HG02610 (cell line): Measurements from ENCODE around the gene PRKAB1.

Experiments used
- ATAC-seq: cut with Tn5 transposase; IDR thresholded peaks from one replicate; pipeline ENCODE4 v1.9.1; 2021; ENCODE audit warnings: mild to moderate bottlenecking, moderate library complexity; ENCODE audit not compliant: unreplicated experiment

The PRKAB1 gene

GRCh38 chr12:119710374-119710964, 42.5 kb downstream of the PRKAB1 start:
- ATAC-seq = no peak

GRCh38 chr12:119710965-119711551, 43.1 kb downstream of the PRKAB1 start:
- no peak for ATAC-seq

GRCh38 chr12:119711693-119712092, 43.8 kb downstream of the PRKAB1 start:
- no peak for ATAC-seq

GRCh38 chr12:119712721-119713120, 44.8 kb downstream of the PRKAB1 start:
- no peak for ATAC-seq

GRCh38 chr12:119713551-119714031, 45.7 kb downstream of the PRKAB1 start:
- no peak for ATAC-seq

- no peak for ATAC-seq
Observed at GRCh38 chr12:119714614-119715267, 46.8 kb downstream of the PRKAB1 start.

- no peak for ATAC-seq
Observed at GRCh38 chr12:119715268-119715620, 47.3 kb downstream of the PRKAB1 start.

GRCh38 chr12:119718141-119718540, 50.2 kb downstream of the PRKAB1 start:
- ATAC-seq = no peak

GRCh38 chr12:119720349-119720748, 52.4 kb downstream of the PRKAB1 start:
- ATAC-seq = no peak

GRCh38 chr12:119721306-119721705, 53.4 kb downstream of the PRKAB1 start:
- ATAC-seq = no peak

- ATAC-seq = no peak
Observed at GRCh38 chr12:119725523-119725922, 57.6 kb downstream of the PRKAB1 start.

- no peak for ATAC-seq
Observed at GRCh38 chr12:119727600-119728443, 59.9 kb downstream of the PRKAB1 start.

- no peak for ATAC-seq
Observed at GRCh38 chr12:119728444-119728745, 60.5 kb downstream of the PRKAB1 start.

- ATAC-seq = no peak
Observed at GRCh38 chr12:119729871-119730270, 61.9 kb downstream of the PRKAB1 start.

- ATAC-seq = no peak
Observed at GRCh38 chr12:119730381-119730780, 62.4 kb downstream of the PRKAB1 start.
